Measurements from ENCODE around the gene GLIPR1.
"Not testable (repeated sequence)": the region's sequence is repeated elsewhere in the genome, so short reads cannot be mapped to it uniquely, and the experiment has no call there.

GLIPR1 gene

DNA sequence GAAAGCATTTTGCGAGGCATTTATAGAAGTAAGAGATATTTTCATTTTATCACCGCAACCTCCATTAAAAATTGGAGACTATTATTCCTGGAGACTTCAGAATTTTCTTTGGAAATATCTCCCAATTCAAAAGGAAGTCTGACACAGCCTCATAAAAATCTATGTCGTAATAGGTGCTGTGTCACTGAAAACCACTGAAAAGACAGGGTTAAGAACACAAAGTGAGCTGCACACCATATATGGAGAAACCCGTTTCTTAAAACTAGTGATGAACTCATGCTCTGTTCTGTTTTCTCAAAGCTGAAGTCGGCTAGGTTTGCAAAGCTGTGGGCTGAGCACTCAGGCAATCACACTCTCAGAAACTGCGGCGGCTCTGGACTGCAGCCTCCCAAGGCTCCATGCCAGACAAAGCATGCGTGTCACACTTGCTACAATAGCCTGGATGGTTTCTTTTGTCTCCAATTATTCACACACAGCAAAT, at the start of gene GLIPR1:
GLIPR1 (plus strand) TSS at position 287 of the 481 bp plus-strand sequence; CDS start at position 413, 126 bp downstream.
- peak; percentile 89 for DNase-seq (ENCODE audit: extremely low read depth, low read depth)
- TF ChIP-seq, protein P1, sequence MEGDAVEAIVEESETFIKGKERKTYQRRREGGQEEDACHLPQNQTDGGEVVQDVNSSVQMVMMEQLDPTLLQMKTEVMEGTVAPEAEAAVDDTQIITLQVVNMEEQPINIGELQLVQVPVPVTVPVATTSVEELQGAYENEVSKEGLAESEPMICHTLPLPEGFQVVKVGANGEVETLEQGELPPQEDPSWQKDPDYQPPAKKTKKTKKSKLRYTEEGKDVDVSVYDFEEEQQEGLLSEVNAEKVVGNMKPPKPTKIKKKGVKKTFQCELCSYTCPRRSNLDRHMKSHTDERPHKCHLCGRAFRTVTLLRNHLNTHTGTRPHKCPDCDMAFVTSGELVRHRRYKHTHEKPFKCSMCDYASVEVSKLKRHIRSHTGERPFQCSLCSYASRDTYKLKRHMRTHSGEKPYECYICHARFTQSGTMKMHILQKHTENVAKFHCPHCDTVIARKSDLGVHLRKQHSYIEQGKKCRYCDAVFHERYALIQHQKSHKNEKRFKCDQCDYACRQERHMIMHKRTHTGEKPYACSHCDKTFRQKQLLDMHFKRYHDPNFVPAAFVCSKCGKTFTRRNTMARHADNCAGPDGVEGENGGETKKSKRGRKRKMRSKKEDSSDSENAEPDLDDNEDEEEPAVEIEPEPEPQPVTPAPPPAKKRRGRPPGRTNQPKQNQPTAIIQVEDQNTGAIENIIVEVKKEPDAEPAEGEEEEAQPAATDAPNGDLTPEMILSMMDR (IDR thresholded peaks at IDR 0.05; ENCODE audit: low read depth, low read length, missing control alignments) = no peak

DNA sequence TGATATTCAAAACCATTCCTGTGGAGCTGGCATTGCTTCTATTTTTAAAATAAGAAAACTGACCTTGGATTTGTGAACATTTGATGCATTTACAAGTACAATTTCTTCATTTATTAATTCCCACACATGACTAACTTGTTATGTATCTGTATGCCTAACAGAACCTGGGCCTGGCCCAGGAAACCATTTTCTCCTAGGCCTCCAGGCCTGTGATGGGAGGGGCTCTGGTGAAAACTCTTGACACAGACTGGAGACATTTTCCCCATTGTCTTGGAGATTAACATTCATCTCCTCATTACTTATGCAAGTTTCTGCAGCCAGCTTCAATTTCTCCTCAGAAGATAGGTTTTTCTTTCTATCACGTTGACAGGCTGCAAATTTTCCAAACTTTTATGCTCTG, 47.6 kb upstream of the GLIPR1 start:
- TF ChIP-seq, protein P1 (IDR thresholded peaks at IDR 0.05; ENCODE audit: low read depth, low read length, missing control alignments) = no peak
- H3K4me3 ChIP-seq (replicated peaks; ENCODE audit: low read depth, low read length) = no peak overlapping the region
- no peak for DNase-seq (ENCODE audit: extremely low read depth, low read depth)

More for the DNA sequence above, at the start of gene GLIPR1:
- peak within 1 kb of the TSS; percentile 48 for H3K4me3 ChIP-seq (replicated peaks; ENCODE audit: low read depth, low read length)

DNA sequence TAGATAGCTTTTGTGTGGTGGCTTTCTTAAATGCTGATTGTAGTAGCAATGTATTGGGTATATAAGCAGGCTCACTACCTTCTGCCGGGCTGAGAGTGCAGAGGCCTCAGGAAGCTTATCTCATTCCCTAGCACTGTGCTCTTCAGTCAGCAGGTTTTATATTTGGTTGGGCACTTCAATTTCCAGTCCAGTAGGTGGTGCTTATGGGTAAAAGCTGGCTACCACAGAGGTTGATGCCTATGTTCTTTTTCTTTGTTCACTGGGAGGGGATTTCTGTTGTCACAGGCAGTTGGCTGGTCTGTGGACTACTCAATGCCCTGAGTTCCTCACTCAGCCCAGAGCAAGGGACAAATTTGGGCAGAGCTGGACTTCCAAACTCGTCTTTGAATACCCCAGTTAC, 43.0 kb upstream of the GLIPR1 start:
- DNase-seq (ENCODE audit: extremely low read depth, low read depth) = no peak
- no peak overlapping the region for H3K4me3 ChIP-seq (replicated peaks; ENCODE audit: low read depth, low read length)
- TF ChIP-seq, protein P1 (IDR thresholded peaks at IDR 0.05; ENCODE audit: low read depth, low read length, missing control alignments) = peak; percentile 6

DNA sequence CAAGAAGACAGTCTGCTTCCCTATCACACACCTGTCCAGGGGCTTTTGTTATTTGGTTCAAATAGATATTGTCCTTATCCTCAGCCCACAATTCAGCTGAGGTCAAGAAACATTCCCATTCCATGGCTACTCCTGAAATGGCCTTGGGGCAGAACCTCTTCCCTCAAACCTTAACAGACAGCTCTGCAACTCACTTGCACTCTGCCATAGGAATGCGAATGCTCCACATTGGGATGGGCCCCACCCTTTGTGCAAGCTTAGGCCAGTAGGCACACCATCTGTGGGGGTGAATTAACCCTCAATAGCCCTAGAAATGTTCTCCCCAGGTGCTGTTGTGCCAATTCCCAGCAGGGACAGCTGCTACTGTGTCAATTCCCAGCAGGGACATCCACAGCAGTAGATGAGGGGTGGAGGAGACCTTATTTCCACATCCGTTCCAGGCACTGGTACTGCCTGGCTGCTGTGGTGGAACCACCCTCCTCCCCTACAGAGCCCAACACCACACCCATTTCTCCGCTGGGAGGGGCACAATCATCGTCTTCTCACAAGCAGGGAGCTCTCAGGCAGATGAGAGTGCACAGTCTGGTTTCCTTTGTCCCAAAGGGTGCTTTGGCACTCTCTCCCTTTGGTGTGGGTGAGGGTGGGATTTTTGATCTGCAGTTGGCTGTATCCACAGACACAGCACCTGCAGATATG, 42.3 kb upstream of the GLIPR1 start:
- TF ChIP-seq, protein P1 (IDR thresholded peaks at IDR 0.05; ENCODE audit: low read depth, low read length, missing control alignments) = no peak
- DNase-seq (ENCODE audit: extremely low read depth, low read depth) = no peak
- no peak overlapping the region for H3K4me3 ChIP-seq (replicated peaks; ENCODE audit: low read depth, low read length)

DNA sequence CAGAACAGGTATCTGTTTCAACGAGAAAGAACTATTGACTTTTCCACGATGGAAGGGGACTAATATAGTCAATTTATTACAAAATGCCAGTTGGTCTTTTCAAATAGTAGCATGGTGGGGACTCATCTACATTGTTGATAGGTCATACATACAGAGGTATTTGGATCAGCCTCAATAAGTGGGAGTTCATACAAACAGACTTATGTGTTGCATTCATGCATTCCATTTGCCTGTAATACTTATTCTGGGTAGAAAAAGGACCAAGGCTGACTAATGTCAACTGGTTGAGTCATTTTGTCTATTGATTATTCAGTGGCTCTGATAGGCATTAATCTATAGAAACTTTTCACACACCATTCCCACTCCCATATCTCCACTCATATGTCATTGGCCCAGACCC, 41.5 kb upstream of the GLIPR1 start:
- TF ChIP-seq, protein P1 (IDR thresholded peaks at IDR 0.05; ENCODE audit: low read depth, low read length, missing control alignments) = no peak
- H3K4me3 ChIP-seq (replicated peaks; ENCODE audit: low read depth, low read length) = no peak overlapping the region
- DNase-seq (ENCODE audit: extremely low read depth, low read depth) = no peak

DNA sequence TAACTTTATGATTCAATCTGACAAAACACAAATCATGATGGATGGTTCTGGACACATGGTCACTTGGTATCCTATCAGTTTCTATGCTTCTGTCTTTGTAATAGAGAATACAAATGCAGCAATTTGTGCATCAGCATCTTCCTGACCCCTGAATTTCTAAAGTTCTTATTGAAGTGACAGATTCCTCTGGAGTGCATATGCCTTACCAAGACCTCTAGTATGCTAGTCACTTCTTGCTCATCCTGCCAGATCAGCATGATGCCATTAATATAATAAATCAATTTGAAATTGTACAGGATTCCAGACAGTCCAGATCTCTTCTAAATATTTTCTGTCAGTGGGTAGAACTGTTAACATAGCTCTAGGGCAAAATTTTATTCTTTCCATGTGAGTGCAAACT, 40.6 kb upstream of the GLIPR1 start:
- no peak overlapping the region for H3K4me3 ChIP-seq (replicated peaks; ENCODE audit: low read depth, low read length)
- DNase-seq (ENCODE audit: extremely low read depth, low read depth) = no peak
- TF ChIP-seq, protein P1 (IDR thresholded peaks at IDR 0.05; ENCODE audit: low read depth, low read length, missing control alignments) = no peak

DNA sequence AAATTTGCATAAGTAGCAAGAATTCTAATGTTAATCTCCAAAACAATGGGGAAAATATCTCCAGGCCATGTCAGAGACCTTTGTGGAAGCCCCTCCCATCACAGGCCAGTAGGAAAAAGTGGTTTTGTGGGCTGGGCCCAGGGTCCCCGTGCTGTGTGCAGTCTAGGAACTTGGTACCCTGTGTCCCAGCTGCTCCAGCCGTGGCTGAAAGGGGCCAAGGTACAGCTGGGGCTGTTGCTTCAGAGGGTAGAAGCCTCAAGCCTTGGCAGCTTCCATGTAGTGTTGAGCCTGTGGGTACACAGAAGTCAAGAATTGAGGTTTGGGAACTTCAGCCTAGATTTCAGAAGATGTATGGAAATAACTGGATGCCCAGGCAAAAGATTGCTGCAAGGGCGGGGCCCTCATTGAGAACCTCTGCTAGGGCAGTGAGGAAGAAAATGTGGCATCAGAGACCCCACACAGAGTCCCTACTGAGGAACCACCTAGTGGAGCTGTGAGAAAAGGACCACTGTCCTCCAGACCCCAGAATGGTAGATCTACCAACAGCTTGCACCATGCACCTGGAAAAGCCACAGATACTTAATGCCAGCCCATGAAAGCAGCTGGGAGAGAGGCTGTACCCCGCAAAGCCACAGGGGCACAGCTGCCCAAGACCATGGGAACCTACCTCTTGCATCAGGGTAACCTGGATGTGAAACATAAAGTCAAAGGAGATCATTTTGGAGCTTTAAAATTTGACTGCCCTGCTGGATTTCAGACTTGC, 38.7 kb upstream of the GLIPR1 start:
- not testable (repeated sequence) for DNase-seq (ENCODE audit: extremely low read depth, low read depth); H3K4me3 ChIP-seq (replicated peaks; ENCODE audit: low read depth, low read length)

DNA sequence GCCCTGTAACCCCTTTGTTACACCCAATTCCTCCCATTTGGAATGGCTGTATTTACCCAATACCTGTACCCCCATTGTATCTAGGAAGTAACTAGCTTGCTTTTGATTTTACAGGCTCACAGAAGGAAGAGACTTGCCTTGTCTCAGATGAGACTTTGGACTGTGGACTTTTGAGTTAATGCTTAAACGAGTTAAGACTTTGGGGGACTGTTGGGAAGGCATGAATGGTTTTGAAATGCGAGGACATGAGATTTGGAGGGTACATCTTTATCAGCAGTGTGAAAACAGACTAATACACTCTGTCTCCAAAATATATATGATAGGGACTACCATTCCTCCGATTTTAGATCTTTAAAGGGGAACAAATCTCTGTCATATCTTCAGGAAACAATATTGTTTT, 38.1 kb upstream of the GLIPR1 start:
- not testable (repeated sequence) for DNase-seq (ENCODE audit: extremely low read depth, low read depth); H3K4me3 ChIP-seq (replicated peaks; ENCODE audit: low read depth, low read length)
